ENCODE measurements around the gene ADAM19.

ADAM19 gene

GRCh38 chr5:157470631-157471030 is 104.9 kb downstream of the ADAM19 start:
- Histone ChIP-seq H3K4me3 (ENCODE audit: low read length) (no peak overlapping the region), H3K36me3 (replicated peaks; ENCODE audit: low read depth, low read length) (peaks cover 2% of the 10 kb centered on the region), H4K20me1 (ENCODE audit: insufficient read depth, low read length) (no peaks in the 10 kb centered on the region), H3K4me1 (ENCODE audit: low read length) (no peaks in the 10 kb centered on the region), H3K27me3 (ENCODE audit: low read depth, low read length) (no peaks in the 10 kb centered on the region), H2AFZ (ENCODE audit: low read depth, low read length) (no peak overlapping the region), H3K27ac (ENCODE audit: low read length) (no peak overlapping the region), H3K9ac (ENCODE audit: low read length) (no peak overlapping the region), H3K9me3 (ENCODE audit: insufficient read depth, low read length) (no peaks in the 10 kb centered on the region), H3K4me2 (ENCODE audit: low read length) (no peak overlapping the region), H3K79me2 (ENCODE audit: low read length) (no peaks in the 10 kb centered on the region)
- TF ChIP-seq CTCF (IDR thresholded peaks at IDR 0.05; ENCODE audit: low read depth, low read length) (no peak), EZH2phosphoT487 (IDR thresholded peaks at IDR 0.05; ENCODE audit: low read depth) (no peak)

- Histone ChIP-seq H3K36me3 (replicated peaks; ENCODE audit: low read depth, low read length) (no peaks in the 10 kb centered on the region), H2AFZ (ENCODE audit: low read depth, low read length) (no peak overlapping the region), H3K27ac (ENCODE audit: low read length) (no peak overlapping the region), H4K20me1 (ENCODE audit: insufficient read depth, low read length) (no peaks in the 10 kb centered on the region), H3K79me2 (ENCODE audit: low read length) (no peaks in the 10 kb centered on the region), H3K4me1 (ENCODE audit: low read length) (peaks cover 6% of the 10 kb centered on the region), H3K9ac (ENCODE audit: low read length) (no peak overlapping the region), H3K4me2 (ENCODE audit: low read length) (no peak overlapping the region), H3K4me3 (ENCODE audit: low read length) (no peak overlapping the region), H3K27me3 (ENCODE audit: low read depth, low read length) (no peaks in the 10 kb centered on the region), H3K9me3 (ENCODE audit: insufficient read depth, low read length) (no peaks in the 10 kb centered on the region)
- no peak for TF ChIP-seq EZH2phosphoT487 (IDR thresholded peaks at IDR 0.05; ENCODE audit: low read depth)
- no peak for TF ChIP-seq CTCF (IDR thresholded peaks at IDR 0.05; ENCODE audit: low read depth, low read length)
Measured at GRCh38 chr5:157469687-157470086, 105.9 kb downstream of the ADAM19 start.

GRCh38 chr5:157469073-157469472 is 106.5 kb downstream of the ADAM19 start:
- no peaks in the 10 kb centered on the region for H3K9me3 ChIP-seq (ENCODE audit: insufficient read depth, low read length)
- H3K9ac ChIP-seq (ENCODE audit: low read length) = no peak overlapping the region
- no peak overlapping the region for H3K4me2 ChIP-seq (ENCODE audit: low read length)
- H4K20me1 ChIP-seq (ENCODE audit: insufficient read depth, low read length) = no peaks in the 10 kb centered on the region
- H3K4me1 ChIP-seq (ENCODE audit: low read length) = peaks cover 13% of the 10 kb centered on the region
- H3K27ac ChIP-seq (ENCODE audit: low read length) = no peak overlapping the region
- peak; percentile 20; the same call in 1 of the 2 replicates for TF ChIP-seq CTCF (IDR thresholded peaks at IDR 0.05; ENCODE audit: low read depth, low read length)
- TF ChIP-seq EZH2phosphoT487 (IDR thresholded peaks at IDR 0.05; ENCODE audit: low read depth) = no peak
- no peak overlapping the region for H2AFZ ChIP-seq (ENCODE audit: low read depth, low read length)
- H3K4me3 ChIP-seq (ENCODE audit: low read length) = no peak overlapping the region
- H3K79me2 ChIP-seq (ENCODE audit: low read length) = no peaks in the 10 kb centered on the region
- no peaks in the 10 kb centered on the region for H3K36me3 ChIP-seq (replicated peaks; ENCODE audit: low read depth, low read length)
- H3K27me3 ChIP-seq (ENCODE audit: low read depth, low read length) = no peaks in the 10 kb centered on the region

GRCh38 chr5:157468293-157468965 is 107.1 kb downstream of the ADAM19 start:
- H2AFZ ChIP-seq (ENCODE audit: low read depth, low read length) = no peak overlapping the region
- no peak overlapping the region for H3K4me3 ChIP-seq (ENCODE audit: low read length)
- no peaks in the 10 kb centered on the region for H3K9me3 ChIP-seq (ENCODE audit: insufficient read depth, low read length)
- no peaks in the 10 kb centered on the region for H3K36me3 ChIP-seq (replicated peaks; ENCODE audit: low read depth, low read length)
- TF ChIP-seq CTCF (IDR thresholded peaks at IDR 0.05; ENCODE audit: low read depth, low read length) = no peak
- TF ChIP-seq EZH2phosphoT487 (IDR thresholded peaks at IDR 0.05; ENCODE audit: low read depth) = no peak
- no peak overlapping the region for H3K27ac ChIP-seq (ENCODE audit: low read length)
- H4K20me1 ChIP-seq (ENCODE audit: insufficient read depth, low read length) = no peaks in the 10 kb centered on the region
- H3K4me1 ChIP-seq (ENCODE audit: low read length) = peaks cover 19% of the 10 kb centered on the region
- no peaks in the 10 kb centered on the region for H3K27me3 ChIP-seq (ENCODE audit: low read depth, low read length)
- no peak overlapping the region for H3K9ac ChIP-seq (ENCODE audit: low read length)
- H3K4me2 ChIP-seq (ENCODE audit: low read length) = no peak overlapping the region
- H3K79me2 ChIP-seq (ENCODE audit: low read length) = no peaks in the 10 kb centered on the region

Measured in OCI-LY3 (cell line).